Measurements from ENCODE around the gene KIF13A. TPM values are rescaled to one million over a fixed set of nuclear protein-coding genes. Genes with fewer than 3 reads are reported as not detected.

The KIF13A gene
- total RNA-seq, 1 donor from 2014 or later, result 34.4 TPM

GRCh38 chr6:17884498-17885478 lies 102.6 kb downstream of the KIF13A start:
- no peak for TF ChIP-seq CTCF (conservative IDR thresholded peaks at IDR 0.05)
- H3K27me3 Mint-ChIP-seq (ENCODE audit: low read depth), result no peaks in the 10 kb centered on the region
- no peak for DNase-seq (ENCODE audit: low read depth, low spot score)
- peaks cover 14% of the 10 kb centered on the region for H3K4me1 Mint-ChIP-seq
- no peak overlapping the region for H3K4me3 Mint-ChIP-seq
- peak overlapping the region; percentile 51 for H3K27ac Mint-ChIP-seq (ENCODE audit: unreplicated experiment)
- no peaks in the 10 kb centered on the region for H3K9me3 Mint-ChIP-seq
- peaks cover 3% of the 10 kb centered on the region for H3K36me3 Mint-ChIP-seq (ENCODE audit: low read depth)

- Mint-ChIP-seq H3K27ac (ENCODE audit: unreplicated experiment) (no peak overlapping the region), H3K4me3 (no peak overlapping the region), H3K36me3 (ENCODE audit: low read depth) (peaks cover 3% of the 10 kb centered on the region), H3K4me1 (peaks cover 14% of the 10 kb centered on the region), H3K9me3 (no peaks in the 10 kb centered on the region), H3K27me3 (ENCODE audit: low read depth) (no peaks in the 10 kb centered on the region)
- no peak for DNase-seq (ENCODE audit: low read depth, low spot score)
- TF ChIP-seq CTCF (conservative IDR thresholded peaks at IDR 0.05), result no peak
Observed at GRCh38 chr6:17883665-17884497, 103.6 kb downstream of the KIF13A start.

GRCh38 chr6:17881085-17881858 lies 106.2 kb downstream of the KIF13A start:
- Mint-ChIP-seq H3K27ac (ENCODE audit: unreplicated experiment) (no peak overlapping the region), H3K36me3 (ENCODE audit: low read depth) (peaks cover under 1% of the 10 kb centered on the region), H3K9me3 (peaks cover 1% of the 10 kb centered on the region), H3K4me3 (no peak overlapping the region), H3K4me1 (peaks cover 17% of the 10 kb centered on the region), H3K27me3 (ENCODE audit: low read depth) (no peaks in the 10 kb centered on the region)
- no peak for TF ChIP-seq CTCF (conservative IDR thresholded peaks at IDR 0.05)
- no peak for DNase-seq (ENCODE audit: low read depth, low spot score)

- no peaks in the 10 kb centered on the region for H3K27me3 Mint-ChIP-seq (ENCODE audit: low read depth)
- no peak overlapping the region for H3K27ac Mint-ChIP-seq (ENCODE audit: unreplicated experiment)
- H3K9me3 Mint-ChIP-seq, result peaks cover 7% of the 10 kb centered on the region
- no peak for DNase-seq (ENCODE audit: low read depth, low spot score)
- no peak for TF ChIP-seq CTCF (conservative IDR thresholded peaks at IDR 0.05)
- peaks cover 5% of the 10 kb centered on the region for H3K36me3 Mint-ChIP-seq (ENCODE audit: low read depth)
- peaks cover 5% of the 10 kb centered on the region for H3K4me1 Mint-ChIP-seq
- no peak overlapping the region for H3K4me3 Mint-ChIP-seq
Observed at GRCh38 chr6:17879184-17879583, 108.3 kb downstream of the KIF13A start.

- peaks cover 7% of the 10 kb centered on the region for H3K9me3 Mint-ChIP-seq
- TF ChIP-seq CTCF (conservative IDR thresholded peaks at IDR 0.05), result no peak
- H3K27ac Mint-ChIP-seq (ENCODE audit: unreplicated experiment), result no peak overlapping the region
- no peak for DNase-seq (ENCODE audit: low read depth, low spot score)
- H3K27me3 Mint-ChIP-seq (ENCODE audit: low read depth), result no peaks in the 10 kb centered on the region
- H3K4me3 Mint-ChIP-seq, result no peak overlapping the region
- H3K4me1 Mint-ChIP-seq, result peaks cover 5% of the 10 kb centered on the region
- H3K36me3 Mint-ChIP-seq (ENCODE audit: low read depth), result peaks cover 5% of the 10 kb centered on the region
Observed at GRCh38 chr6:17878734-17879133, 108.7 kb downstream of the KIF13A start.

Data from neural crest cell (in vitro differentiated cells).